Activated T-helper 1 cell treated with anti-CD3 and anti-CD28 coated beads, Interleukin-2, amount 50 U/mL, for 16 hours (primary cell): ENCODE results near the gene CMPK1.

Source experiments
- DNase-seq, 2 donors: peaks; one replicate each; pipeline ENCODE4 v3.0.0-alpha.2; 2020; ENCODE audit warnings: low read depth in 1 of 2, low spot score in 1 of 2

CMPK1 gene

GRCh38 chr1:47393141-47393540 is 59.6 kb downstream of the CMPK1 start:
- no peak for DNase-seq

DNA sequence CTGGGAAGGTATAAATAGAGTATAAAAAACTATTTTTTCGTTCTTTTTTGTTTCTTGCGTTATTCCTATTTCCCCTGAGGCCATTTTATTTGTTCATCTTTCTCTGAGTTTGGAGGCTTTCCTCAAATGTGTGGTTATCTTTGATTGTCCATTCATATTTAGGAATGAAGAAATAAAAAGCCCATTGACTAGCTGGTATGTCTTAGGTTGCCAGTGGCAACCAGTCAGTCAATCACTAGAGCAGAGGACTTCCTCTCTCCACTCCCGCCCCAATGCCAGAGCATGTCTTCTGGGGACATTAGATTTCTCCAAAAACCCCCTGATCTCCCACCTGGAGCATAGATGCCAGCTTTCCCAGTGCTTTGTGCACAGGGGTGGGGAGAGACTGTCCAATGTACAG is 61.8 kb downstream of the CMPK1 start:
- no peak for DNase-seq

DNA sequence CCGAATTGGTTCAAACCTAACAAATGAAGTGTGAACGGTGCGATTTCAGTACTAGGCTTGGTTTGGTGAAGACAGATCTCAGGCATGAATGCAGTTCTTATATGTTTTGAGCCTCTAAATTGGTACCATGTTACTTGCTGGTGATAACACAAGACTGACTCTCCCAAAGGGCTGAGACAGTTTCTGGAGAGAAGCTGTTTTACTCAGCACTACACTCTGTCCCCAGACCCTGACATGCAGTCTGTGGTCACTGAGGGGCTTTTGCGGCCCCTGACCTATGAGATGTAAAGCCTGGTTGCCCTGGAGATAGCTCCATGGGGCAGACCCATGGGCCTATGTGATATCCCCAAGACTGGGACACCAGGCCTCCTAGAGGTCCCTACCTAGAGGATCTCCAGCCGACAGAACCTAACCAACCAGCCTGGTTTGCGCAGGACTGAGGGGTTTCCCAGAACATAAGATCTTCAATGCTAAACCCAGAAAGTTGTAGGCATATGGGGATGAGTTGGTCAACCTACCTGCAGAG is 63.1 kb downstream of the CMPK1 start:
- DNase-seq: no peak

GRCh38 chr1:47399138-47399845 is 65.7 kb downstream of the CMPK1 start:
- no peak for DNase-seq

GRCh38 chr1:47399846-47400155 is 66.2 kb downstream of the CMPK1 start:
- DNase-seq: no peak

DNA sequence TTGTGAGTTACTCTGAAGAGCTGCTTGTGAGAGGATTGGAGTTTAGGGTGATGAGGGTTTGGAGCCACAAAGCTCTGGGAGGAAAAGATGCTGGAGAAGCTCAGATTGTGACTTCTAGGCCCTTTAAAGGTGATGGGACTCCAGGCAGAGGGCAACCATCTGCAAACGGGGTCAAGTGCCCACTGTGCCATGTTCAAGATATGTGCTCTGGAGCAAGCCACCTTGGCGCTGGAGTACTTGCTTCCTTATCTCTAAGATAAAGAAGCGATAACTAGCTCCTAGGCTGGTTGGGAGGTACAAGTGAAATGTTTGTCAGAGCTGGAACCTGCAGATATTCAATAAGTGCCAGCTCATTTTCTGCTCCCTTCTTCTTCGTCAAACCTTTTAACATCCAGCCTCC is 68.2 kb downstream of the CMPK1 start:
- DNase-seq: no peak

DNA sequence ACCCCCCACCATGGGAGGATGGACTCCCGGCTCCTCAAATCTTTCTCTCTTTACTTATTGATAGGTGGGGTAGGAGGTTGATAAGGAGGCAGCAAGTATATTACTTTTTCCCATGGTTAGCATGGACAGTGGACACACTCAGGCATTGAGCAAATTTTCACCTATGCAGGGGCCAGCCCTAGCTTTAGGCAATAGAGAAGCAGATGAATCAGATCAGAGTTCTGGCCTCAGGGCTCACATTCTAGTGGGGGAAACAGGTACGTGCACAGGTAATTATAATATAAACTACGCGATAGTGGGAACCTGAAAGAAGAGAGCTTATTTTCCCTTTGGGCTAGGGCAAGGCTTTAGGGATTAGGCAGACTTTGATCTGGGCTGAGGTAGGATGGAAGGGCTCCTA is 69.0 kb downstream of the CMPK1 start:
- DNase-seq: no peak

GRCh38 chr1:47403321-47403910 is 69.8 kb downstream of the CMPK1 start:
- no peak for DNase-seq

DNA sequence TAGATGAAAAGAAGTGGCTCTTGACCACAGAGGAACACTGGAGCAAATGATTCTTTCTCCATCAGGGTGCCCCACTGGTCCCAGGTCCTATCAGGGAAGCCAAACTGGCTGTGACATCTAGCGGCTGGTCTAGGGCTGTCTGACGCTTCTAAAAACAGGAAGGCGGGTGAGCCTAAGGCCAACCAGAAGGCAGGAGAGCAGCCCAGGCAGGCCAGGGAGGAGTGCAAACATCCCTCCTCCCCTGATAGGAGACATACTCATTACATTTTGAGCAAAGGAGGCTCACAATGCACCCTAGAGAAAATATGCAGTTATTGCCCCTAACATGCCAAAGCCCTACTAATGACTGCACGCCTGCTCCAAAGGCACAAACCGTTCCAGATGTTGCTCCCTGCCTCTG is 72.1 kb downstream of the CMPK1 start:
- no peak for DNase-seq

GRCh38 chr1:47406966-47407365 is 73.4 kb downstream of the CMPK1 start:
- no peak for DNase-seq

GRCh38 chr1:47407481-47407880 is 73.9 kb downstream of the CMPK1 start:
- DNase-seq: no peak

GRCh38 chr1:47409311-47410067 is 75.9 kb downstream of the CMPK1 start:
- no peak for DNase-seq

DNA sequence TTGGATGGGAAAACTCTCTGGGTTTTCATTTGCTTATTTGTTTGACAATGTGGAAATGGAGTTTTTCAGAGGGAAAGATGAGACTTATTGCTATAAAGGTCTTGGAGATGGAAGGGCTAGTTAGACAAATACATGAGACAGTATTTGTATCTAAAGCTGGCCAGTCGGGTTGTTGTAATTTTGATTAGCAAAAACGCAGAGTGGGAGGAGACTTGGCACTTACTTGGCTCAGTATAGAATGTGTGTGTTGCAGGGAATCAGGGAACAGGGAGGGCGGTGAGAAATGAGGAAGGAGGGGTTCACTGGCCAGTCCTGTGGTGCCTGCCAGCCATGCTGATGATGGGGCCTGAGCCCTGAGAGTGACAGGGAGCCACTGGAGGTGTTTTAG is 76.5 kb downstream of the CMPK1 start:
- DNase-seq: no peak

- DNase-seq: no peak
These were observed 77.8 kb downstream of the CMPK1 start for GRCh38 chr1:47411436-47411835.

DNA sequence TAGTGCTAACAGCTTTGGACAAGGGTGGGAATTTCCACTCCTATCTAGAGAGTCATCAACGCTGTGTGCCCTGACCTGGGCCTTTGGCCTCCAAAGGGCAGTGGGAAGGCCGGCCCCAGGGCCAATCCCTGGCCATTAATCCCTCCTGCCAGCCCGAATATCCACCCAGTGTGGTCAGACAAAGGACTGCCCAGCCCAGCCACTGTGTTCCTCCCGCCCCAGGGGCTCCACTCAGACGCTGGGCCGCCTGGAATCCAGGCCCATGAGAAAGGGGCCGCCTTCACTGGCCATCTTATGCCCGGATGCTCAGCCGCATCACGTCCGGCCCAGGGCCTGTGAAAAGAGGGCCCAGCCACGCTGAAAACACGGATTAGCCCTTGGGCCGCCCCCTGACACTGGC is 78.8 kb downstream of the CMPK1 start:
- DNase-seq: no peak

DNA sequence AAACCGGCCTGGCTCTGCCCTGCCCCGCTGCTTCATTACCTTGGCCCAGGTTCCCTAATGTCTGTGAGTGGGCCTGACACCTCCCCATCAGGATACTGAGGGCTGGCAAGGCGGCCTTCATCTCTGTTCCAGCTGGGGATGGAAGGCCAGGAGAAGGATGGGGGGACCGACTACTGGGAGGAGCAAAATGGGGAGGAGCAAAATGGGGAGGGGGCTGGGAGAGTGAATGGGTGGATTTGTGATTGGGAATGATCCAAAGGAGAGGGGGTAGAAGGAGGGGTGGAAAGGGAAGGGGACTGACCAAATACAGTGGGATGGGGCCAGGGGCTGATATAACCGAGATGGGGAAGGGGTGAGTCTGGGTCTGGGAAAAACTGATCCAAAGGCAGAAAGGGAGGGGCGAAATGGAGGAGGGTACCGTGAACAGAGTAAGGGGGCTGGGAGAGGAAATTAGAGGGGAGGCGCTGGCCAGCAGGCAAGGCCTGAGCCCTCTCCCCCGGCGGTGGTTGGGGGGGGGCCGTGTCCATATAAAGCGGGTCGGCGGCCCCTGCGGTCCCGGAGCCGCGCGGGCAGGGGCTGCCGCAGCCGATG is 82.2 kb downstream of the CMPK1 start, which contains the start of gene FOXE3:
Gene FOXE3 (plus strand): TSS at position 558 of the 591 bp plus-strand sequence. CDS start 31 bp downstream, at position 589.
- no peak for DNase-seq

- no peak for DNase-seq
These were observed 83.0 kb downstream of the CMPK1 start for GRCh38 chr1:47416319-47417169.

- DNase-seq: no peak
These were observed 83.8 kb downstream of the CMPK1 start for GRCh38 chr1:47417170-47418044.

- no peak for DNase-seq
These were observed 84.5 kb downstream of the CMPK1 start for GRCh38 chr1:47418122-47418521.
